H1 (cell line): ENCODE measurements around the gene PANX2. TPM values are rescaled to one million over a fixed set of nuclear protein-coding genes. Genes with fewer than 3 reads are reported as not detected.
A peak's percentile ranks its signal among the peaks of the same experiment; 100 is the strongest.

ENCODE experiments used
- CTCF ChIA-PET: fragments of 300-600 bp; sonication (Branson Sonifier 250); formaldehyde crosslinking; loops from one replicate; lab custom pipeline; 2021; ENCODE audit not compliant: partially characterized antibody; lab: Charles Lee
- POLR2A ChIA-PET: fragments of 300-600 bp; sonication (Branson Sonifier 250); formaldehyde crosslinking; loops from one replicate; lab custom pipeline; 2021; ENCODE audit warnings: inconsistent platforms; ENCODE audit not compliant: partially characterized antibody; lab: Charles Lee
- DNase-seq, 2 experiments: peaks; one replicate each; pipeline versions ENCODE4 v3.0.0 to v3.0.0-alpha.2; 2010 to 2022; ENCODE audit warnings: low spot score in 2 of 2, low read depth in 1 of 2, mixed read lengths in 1 of 2
- FAIRE-seq: peaks from 2 replicates; lab custom pipeline; 2011; peaks lifted over from hg19 to GRCh38; lab: Jason Lieb, UNC
- H2AFZ ChIP-seq: 2 replicates; pipeline ENCODE4 v1.8.1; 2012; ENCODE audit warnings: low read length, inconsistent platforms
- H2AK5ac ChIP-seq: 2 replicates; pipeline ENCODE4 v1.6.1; 2013; ENCODE audit warnings: low read depth, low read length
- H2BK120ac ChIP-seq: replicated peaks from 2 replicates; pipeline ENCODE3; 2013; ENCODE audit warnings: low read depth, low read length, inconsistent platforms
- H2BK12ac ChIP-seq: 2 replicates; pipeline ENCODE4 v1.6.1; 2013; ENCODE audit warnings: low read depth, low read length
- H2BK15ac ChIP-seq: 2 replicates; pipeline ENCODE4 v1.6.1; 2013; ENCODE audit warnings: low read length
- H2BK20ac ChIP-seq: 2 replicates; pipeline ENCODE4 v1.6.1; 2013; ENCODE audit warnings: low read length
- H2BK5ac ChIP-seq: 2 replicates; pipeline ENCODE4 v1.6.1; 2013; ENCODE audit warnings: low read depth, low read length
- H3K14ac ChIP-seq: 2 replicates; pipeline ENCODE4 v1.6.1; 2013; ENCODE audit warnings: inconsistent platforms; ENCODE audit not compliant: insufficient read length
- H3K18ac ChIP-seq: 2 replicates; pipeline ENCODE4 v1.6.1; 2013; ENCODE audit warnings: low read length; ENCODE audit errors: extremely low read depth
- H3K23ac ChIP-seq: 2 replicates; pipeline ENCODE4 v1.6.1; 2013; ENCODE audit warnings: inconsistent platforms; ENCODE audit not compliant: insufficient read length
- H3K23me2 ChIP-seq: 2 replicates; pipeline ENCODE4 v1.6.1; 2013; ENCODE audit warnings: low read depth, low read length
- H3K27ac ChIP-seq: 2 replicates; pipeline ENCODE4 v1.6.1; 2011; ENCODE audit warnings: low read depth, low read length, inconsistent platforms
- H3K27me3 ChIP-seq, 4 experiments: replicated peaks in 1 of 4; 1 replicate in 1 of 4; 2 replicates in 3 of 4; pipeline versions ENCODE4 v1.6.1 to v1.8.1; 2011 to 2013; ENCODE audit warnings: low read length in 3 of 4, mild to moderate bottlenecking in 3 of 4, inconsistent platforms in 2 of 4, mixed read lengths in 2 of 4, moderate library complexity in 1 of 4; ENCODE audit not compliant: control insufficient read depth in 3 of 4, insufficient read depth in 3 of 4; ENCODE audit errors: extremely low read depth in 1 of 4
- H3K36me3 ChIP-seq, 4 experiments: 2 replicates each; pipeline versions ENCODE4 v1.6.1 to v1.8.1; 2011 to 2013; ENCODE audit warnings: mild to moderate bottlenecking in 4 of 4, low read length in 3 of 4, moderate library complexity in 2 of 4, control low read depth in 1 of 4, inconsistent platforms in 1 of 4; ENCODE audit not compliant: insufficient read depth in 4 of 4, control insufficient read depth in 2 of 4
- H3K4ac ChIP-seq: replicated peaks from 2 replicates; pipeline ENCODE3; 2013; ENCODE audit warnings: low read length, low read depth, mixed read lengths, inconsistent platforms; ENCODE audit not compliant: insufficient read length
- H3K4me1 ChIP-seq, 4 experiments: replicated peaks in 1 of 4; 1 replicate in 1 of 4; 2 replicates in 3 of 4; pipeline versions ENCODE4 v1.6.1 to v1.8.1; 2011 to 2013; ENCODE audit warnings: low read length in 3 of 4, inconsistent platforms in 2 of 4, mixed read lengths in 1 of 4; ENCODE audit not compliant: insufficient read depth in 4 of 4, control insufficient read depth in 3 of 4
- H3K4me2 ChIP-seq, 2 experiments: 2 replicates each; pipeline versions ENCODE4 v1.6.1 to v1.8.1; 2011 to 2013; ENCODE audit warnings: low read depth in 2 of 2, low read length in 2 of 2, control low read depth in 1 of 2, inconsistent platforms in 1 of 2, mild to moderate bottlenecking in 1 of 2; ENCODE audit not compliant: insufficient read depth in 1 of 2
- H3K4me3 ChIP-seq, 4 experiments: fragments of 200-600, 300-600 bp in 1 of 4; sonication (generic), shearing (Covaris generic), sonication (Bioruptor Twin) in 1 of 4; 2 replicates each; pipeline versions ENCODE4 v1.5.1 to v1.8.1; 2011 to 2016; ENCODE audit warnings: low read length in 4 of 4, low read depth in 3 of 4, control low read depth in 2 of 4, inconsistent platforms in 2 of 4, mild to moderate bottlenecking in 2 of 4, mixed read lengths in 1 of 4, moderate library complexity in 1 of 4; ENCODE audit not compliant: insufficient read depth in 2 of 4; ENCODE audit errors: extremely low read depth in 1 of 4
- H3K56ac ChIP-seq: replicated peaks from 2 replicates; pipeline ENCODE3; 2013; ENCODE audit warnings: low read depth, mild to moderate bottlenecking, mixed read lengths, low read length, inconsistent platforms; ENCODE audit not compliant: insufficient read length
- H3K79me1 ChIP-seq: 2 replicates; pipeline ENCODE4 v1.6.1; 2013; ENCODE audit warnings: low read depth, low read length, control low read depth
- H3K79me2 ChIP-seq, 2 experiments: 2 replicates each; pipeline versions ENCODE4 v1.6.1 to v1.8.1; 2012 to 2013; ENCODE audit warnings: low read length in 2 of 2, mild to moderate bottlenecking in 2 of 2, inconsistent platforms in 1 of 2; ENCODE audit not compliant: insufficient read depth in 2 of 2, control insufficient read depth in 1 of 2
- H3K9ac ChIP-seq, 4 experiments: replicated peaks in 1 of 4; 1 replicate in 1 of 4; 2 replicates in 3 of 4; pipeline versions ENCODE4 v1.6.1 to v1.8.1; 2011 to 2013; ENCODE audit warnings: low read depth in 3 of 4, low read length in 3 of 4, control low read depth in 2 of 4, mild to moderate bottlenecking in 2 of 4, moderate library complexity in 2 of 4, inconsistent platforms in 1 of 4; ENCODE audit errors: extremely low read depth in 1 of 4
- H3K9me3 ChIP-seq, 2 experiments: 2 replicates each; pipeline versions ENCODE4 v1.6.1 to v1.8.1; 2012 to 2013; ENCODE audit warnings: mild to moderate bottlenecking in 2 of 2, moderate library complexity in 2 of 2, control low read depth in 1 of 2, inconsistent platforms in 1 of 2, low read depth in 1 of 2, low read length in 1 of 2, mixed read lengths in 1 of 2; ENCODE audit not compliant: insufficient read depth in 2 of 2
- H4K20me1 ChIP-seq, 2 experiments: replicated peaks in 1 of 2; 2 replicates each; pipeline versions ENCODE3 to v1.8.1; 2011 to 2013; ENCODE audit warnings: inconsistent platforms in 2 of 2, low read length in 2 of 2, mild to moderate bottlenecking in 1 of 2; ENCODE audit not compliant: insufficient read depth in 2 of 2, control insufficient read depth in 1 of 2
- H4K5ac ChIP-seq: 2 replicates; pipeline ENCODE4 v1.6.1; 2013; ENCODE audit warnings: low read length, low read depth, mixed read lengths, inconsistent platforms; ENCODE audit not compliant: insufficient read length
- H4K8ac ChIP-seq: 2 replicates; pipeline ENCODE4 v1.8.0; 2013; ENCODE audit warnings: mild to moderate bottlenecking, moderate library complexity, low read length, inconsistent platforms; ENCODE audit not compliant: insufficient read depth; ENCODE audit errors: extremely low read depth
- H4K91ac ChIP-seq: replicated peaks from 2 replicates; pipeline ENCODE3; 2013; ENCODE audit warnings: low read length, mixed read lengths, inconsistent platforms; ENCODE audit not compliant: insufficient read length
- EZH2 ChIP-seq: fragments of 200-600 bp; sonication (generic); IDR thresholded peaks from 2 replicates; pipeline ENCODE4 v1.7.1; 2012; ENCODE audit warnings: low read depth, mild to moderate bottlenecking, moderate library complexity, low read length, inconsistent platforms; ENCODE audit not compliant: severe bottlenecking
- JUN ChIP-seq: IDR thresholded peaks from 2 replicates; pipeline ENCODE4 v1.6.1; 2011; ENCODE audit warnings: low read depth, mild to moderate bottlenecking, improper control_type of control experiment, low read length
- MAFK ChIP-seq: IDR thresholded peaks from 2 replicates; pipeline ENCODE4 v1.6.1; 2012; ENCODE audit warnings: low read depth, mild to moderate bottlenecking, improper control_type of control experiment, low read length
- RNF2 ChIP-seq: fragments of 200-900, 300-1000 bp; sonication (generic); IDR thresholded peaks from 2 replicates; pipeline ENCODE4 v1.7.1; 2016; ENCODE audit warnings: borderline replicate concordance, low read depth, mild to moderate bottlenecking, antibody characterized with exemption, low read length; ENCODE audit not compliant: poor library complexity, severe bottlenecking; ENCODE audit errors: missing control alignments
- ZNF274 ChIP-seq: IDR thresholded peaks from 2 replicates; pipeline ENCODE4 v1.7.0; 2012; ENCODE audit warnings: low read length, borderline replicate concordance; ENCODE audit errors: extremely low read depth
- WGBS, 2 experiments: shearing (Covaris generic) in 1 of 2; methylation state at CpG; one replicate each; pipeline versions ENCODE4 v1.1.6 to v1.1.7; 2013 to 2015; ENCODE audit warnings: low lambda C conversion rate in 2 of 2, mixed read lengths in 2 of 2, inconsistent platforms in 1 of 2, low coverage in 1 of 2, missing lambda C conversion rate in 1 of 2; ENCODE audit not compliant: insufficient replicate concordance in 2 of 2, insufficient coverage in 1 of 2, insufficient read length in 1 of 2; ENCODE audit errors: extremely low coverage in 1 of 2, missing lambda C conversion rate in 1 of 2; 5-methylcytosine and 5-hydroxymethylcytosine counted together
- polyA plus RNA-seq, 7 experiments: library from polyadenylated mRNA; depleted of rRNA in 3 of 7; stranded (reverse) in 5 of 7; unstranded in 2 of 7; fragments of >200 nt in 5 of 7; fragments of 200-250 nt in 2 of 7; gene quantifications; 1 replicate in 5 of 7; 2 replicates in 1 of 7; 4 replicates in 1 of 7; pipeline versions ENCODE4 v1.2.1 to v1.2.3, GENCODE V29; 2011 to 2013; ENCODE audit warnings: missing spikeins in 2 of 7, mixed read lengths in 2 of 7
- total RNA-seq: library from RNA; stranded (reverse); fragmentation: NEBNext Ultra II Directional; extraction: Animal tissue kit (Norgen Biotek cat#: 25700); gene quantifications from 2 replicates; pipeline ENCODE4 v1.2.1, GENCODE V29; 2021

PANX2 gene
- total and polyA plus RNA-seq, 2 of the 8 experiments (the other 6 are each of a cell fraction or from before 2014, with no cell fraction given): 3.5 to 5.0 TPM

DNA sequence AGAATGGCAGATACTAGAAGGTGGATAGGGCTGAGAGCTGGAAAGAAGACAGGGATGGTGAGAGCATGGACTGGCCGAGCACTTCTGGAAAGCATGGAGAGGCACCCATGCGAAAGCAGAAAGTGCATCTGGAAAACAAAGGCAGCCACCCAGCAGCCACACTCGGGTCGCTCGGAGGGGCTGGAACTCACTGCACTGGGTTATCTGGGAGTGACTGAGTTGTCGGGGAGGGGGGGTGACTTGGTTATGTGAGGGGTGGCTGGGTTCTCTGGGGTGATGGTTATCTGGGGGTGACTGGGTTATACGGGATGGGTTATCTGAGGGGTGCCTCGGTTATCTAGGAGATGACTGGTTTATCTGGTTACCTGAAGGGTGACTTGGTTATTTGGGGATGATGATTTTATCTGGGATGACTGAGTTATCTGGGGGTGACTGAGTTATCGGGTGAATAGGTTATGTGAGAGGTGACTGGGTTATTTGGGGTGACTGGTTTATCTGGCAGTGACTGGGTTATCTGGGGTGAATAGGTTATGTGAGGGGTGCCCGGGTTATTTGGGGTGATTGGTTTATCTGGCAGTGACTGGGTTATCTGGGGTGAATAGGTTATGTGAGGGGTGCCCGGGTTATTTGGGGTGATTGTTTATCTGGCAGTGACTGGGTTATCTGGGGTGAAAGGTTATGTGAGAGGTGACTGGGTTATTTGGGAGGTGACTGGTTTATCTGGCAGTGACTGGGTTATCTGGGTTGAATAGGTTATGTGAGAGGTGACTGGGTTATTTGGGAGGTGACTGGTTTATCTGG is 2.6 kb upstream of the PANX2 start:
- no peak overlapping the region for H4K8ac ChIP-seq
- no peak overlapping the region for H2AK5ac ChIP-seq
- H3K56ac ChIP-seq: no peak overlapping the region
- H3K79me2 ChIP-seq: no peaks in the 10 kb centered on the region
- no peak overlapping the region for H2AFZ ChIP-seq
- no peak overlapping the region for H2BK20ac ChIP-seq
- no peak overlapping the region for H4K91ac ChIP-seq
- no peak overlapping the region for H3K23ac ChIP-seq
- H3K4ac ChIP-seq: no peak overlapping the region
- H4K5ac ChIP-seq: no peak overlapping the region
- H2BK120ac ChIP-seq: no peak overlapping the region
- no peak overlapping the region for H3K4me3 ChIP-seq
- H3K79me1 ChIP-seq: no peaks in the 10 kb centered on the region
- peaks cover 4 to 25% (median 16%) of the 10 kb centered on the region in 4 experiments for H3K27me3 ChIP-seq
- WGBS, 2 experiments: 77% methylated on average over 11 of the region's 11 CpGs; no CpG with 5 or more reads in 1 of the 2 experiments
- TF ChIP-seq ZNF274: no peak
- TF ChIP-seq JUN: no peak
- peak; percentile 4 for TF ChIP-seq EZH2
- TF ChIP-seq MAFK: no peak
- TF ChIP-seq RNF2: no peak
- H3K23me2 ChIP-seq: peaks cover 5% of the 10 kb centered on the region; the same call in 1 of the 2 replicates
- peaks cover 0 to 7% of the 10 kb centered on the region in 2 experiments; a peak in 1 of 4 replicates for H3K9me3 ChIP-seq
- H3K18ac ChIP-seq: no peak overlapping the region
- H2BK12ac ChIP-seq: no peak overlapping the region
- ChIA-PET CTCF (interaction anchor here (0.8 kb wide), 1 partner anchor 18 kb away, joined by 3 read pairs; no protein-coding TSS in a partner anchor), POLR2A (interaction anchor here (0.8 kb wide), 1 partner anchor 14 kb away, joined by 3 read pairs; no protein-coding TSS in a partner anchor)
- no peak overlapping the region for H3K27ac ChIP-seq
- H3K4me2 ChIP-seq: no peak overlapping the region
- H3K36me3 ChIP-seq: no peaks in the 10 kb centered on the region
- H2BK15ac ChIP-seq: no peak overlapping the region
- no peak for FAIRE-seq
- no peak overlapping the region for H3K14ac ChIP-seq
- no peak for DNase-seq
- no peak overlapping the region for H2BK5ac ChIP-seq
- no peak overlapping the region for H3K9ac ChIP-seq
- peaks cover 0 to 9% (median 0%) of the 10 kb centered on the region in 4 experiments; a peak in 2 of 7 replicates for H3K4me1 ChIP-seq
- peaks cover 0 to 3% of the 10 kb centered on the region in 2 experiments for H4K20me1 ChIP-seq
